Spleen (tissue), 13 donors: ENCODE data around the gene GPC2. TPM values are rescaled to one million over a fixed set of nuclear protein-coding genes. Genes with fewer than 3 reads are reported as not detected.
"Not testable (repeated sequence)": the region's sequence is repeated elsewhere in the genome, so short reads cannot be mapped to it uniquely, and the experiment has no call there.

Source experiments
- DNase-seq: peaks from one replicate; pipeline ENCODE4 v3.0.0-alpha.2; 2020
- H3K27ac ChIP-seq, 8 donors: fragments of 200-600 bp; sonication (generic) in 7 of 8; 1 replicate in 4 of 8; 2 replicates in 4 of 8; pipeline versions ENCODE4 v1.5.0 to v1.8.0; 2016 to 2021; ENCODE audit warnings: inconsistent platforms in 4 of 8, mild to moderate bottlenecking in 4 of 8, moderate library complexity in 1 of 8
- H3K27me3 ChIP-seq, 7 donors: fragments of 200-600 bp; sonication (generic) in 6 of 7; replicated peaks in 1 of 7; 1 replicate in 4 of 7; 2 replicates in 3 of 7; pipeline versions ENCODE4 v1.5.0 to v1.8.0; 2016 to 2021; ENCODE audit warnings: inconsistent platforms in 3 of 7, mild to moderate bottlenecking in 1 of 7
- H3K36me3 ChIP-seq, 6 donors: fragments of 200-600 bp; sonication (generic) in 5 of 6; 1 replicate in 4 of 6; 2 replicates in 2 of 6; pipeline versions ENCODE4 v1.5.0 to v1.8.0; 2016 to 2021; ENCODE audit warnings: inconsistent platforms in 2 of 6
- H3K4me1 ChIP-seq, 6 donors: fragments of 200-600 bp; sonication (generic) in 5 of 6; 1 replicate in 3 of 6; 2 replicates in 3 of 6; pipeline versions ENCODE4 v1.5.0 to v1.8.0; 2016 to 2021; ENCODE audit warnings: inconsistent platforms in 3 of 6
- H3K4me3 ChIP-seq, 8 donors: fragments of 200-600 bp; sonication (generic) in 7 of 8; 1 replicate in 4 of 8; 2 replicates in 4 of 8; pipeline versions ENCODE4 v1.5.0 to v1.8.0; 2016 to 2021; ENCODE audit warnings: inconsistent platforms in 4 of 8, mild to moderate bottlenecking in 4 of 8, moderate library complexity in 2 of 8
- H3K9me3 ChIP-seq, 8 donors: fragments of 200-600 bp; sonication (generic) in 7 of 8; 1 replicate in 4 of 8; 2 replicates in 4 of 8; pipeline versions ENCODE4 v1.5.0 to v1.8.0; 2016 to 2021; ENCODE audit warnings: inconsistent platforms in 4 of 8
- CTCF ChIP-seq, 11 experiments: fragments of 200-600 bp in 7 of 11; fragments of 450-650 bp in 4 of 11; sonication (generic) in 4 of 11; IDR thresholded peaks in 8 of 11; conservative IDR thresholded peaks in 3 of 11; 1 replicate in 7 of 11; 2 replicates in 4 of 11; pipeline versions ENCODE4 v1.4.0 to v1.8.0; 2016 to 2021; ENCODE audit warnings: antibody characterized with exemption in 11 of 11, inconsistent platforms in 4 of 11, mild to moderate bottlenecking in 1 of 11
- POLR2A ChIP-seq, 3 donors: fragments of 450-650 bp; IDR thresholded peaks; one replicate each; pipeline ENCODE4 v1.5.1; 2017; ENCODE audit warnings: antibody characterized with exemption in 3 of 3, mild to moderate bottlenecking in 1 of 3
- POLR2AphosphoS5 ChIP-seq, 3 donors: sonication (generic); formaldehyde crosslinking; IDR thresholded peaks; one replicate each; pipeline ENCODE4 v1.5.1; 2017; ENCODE audit warnings: antibody characterized with exemption in 3 of 3
- WGBS, 5 donors: extraction: QIAGEN DNeasy Blood & Tissue Kit in 3 of 5; methylation state at CpG; one replicate each; pipeline versions ENCODE4 v1.1.5 to v1.1.7; 2013 to 2018; 5-methylcytosine and 5-hydroxymethylcytosine counted together
- intact Hi-C: fragments of 100-400 bp; cut with DNase I; formaldehyde crosslinking; loops from one replicate; pipeline ENCODE4 v1.15.0; 2023; ENCODE audit warnings: low total_unique reads
- long read RNA-seq, 2 donors: transcript quantifications; one replicate each; lab custom pipeline, GENCODE V29; 2026
- polyA plus RNA-seq, 3 donors: library from polyadenylated mRNA; stranded (reverse); fragments of 200-250 nt; gene quantifications; one replicate each; pipeline ENCODE4 v1.2.1, GENCODE V29; 2013
- total RNA-seq, 7 donors: library from RNA; depleted of rRNA in 3 of 7; stranded (reverse); fragments of >200 nt in 3 of 7; fragmentation: NEBNext Ultra II Directional in 4 of 7; extraction: Animal tissue kit (Norgen Biotek cat#: 25700) in 4 of 7; gene quantifications; one replicate each; pipeline versions ENCODE4 v1.1.0 to v1.2.1, GENCODE V29; 2016 to 2021
- donor health status: healthy with polysubstance abuse.
- donor health status: DM: no; HTN: no; CAD: no; lungs with moderate emphysema.
- donor health status: DM: no; HTN: no; CAD: no.
- donor health status: Bipolar disorder and iron deficiency.
- donor health status: healthy.
- donor health status: DM: no; HTN: no; CAD: no.
- donor health status: DM: yes; HTN: yes; CAD: no.

The GPC2 gene
- total RNA-seq (1 to 10 TPM; 2.4 to 5.3 (median 4.5) TPM), polyA plus RNA-seq (1 to 10 TPM; 2.1 to 4.4 (median 4.2) TPM)
- long read RNA-seq, donor 1, result 0 reads
- long read RNA-seq, donor 2, partial matches to known transcripts, result 0 of 1 reads
- long read RNA-seq, donor 2, other reads (novel, unspliced or antisense), result 0 of 1 reads

DNA sequence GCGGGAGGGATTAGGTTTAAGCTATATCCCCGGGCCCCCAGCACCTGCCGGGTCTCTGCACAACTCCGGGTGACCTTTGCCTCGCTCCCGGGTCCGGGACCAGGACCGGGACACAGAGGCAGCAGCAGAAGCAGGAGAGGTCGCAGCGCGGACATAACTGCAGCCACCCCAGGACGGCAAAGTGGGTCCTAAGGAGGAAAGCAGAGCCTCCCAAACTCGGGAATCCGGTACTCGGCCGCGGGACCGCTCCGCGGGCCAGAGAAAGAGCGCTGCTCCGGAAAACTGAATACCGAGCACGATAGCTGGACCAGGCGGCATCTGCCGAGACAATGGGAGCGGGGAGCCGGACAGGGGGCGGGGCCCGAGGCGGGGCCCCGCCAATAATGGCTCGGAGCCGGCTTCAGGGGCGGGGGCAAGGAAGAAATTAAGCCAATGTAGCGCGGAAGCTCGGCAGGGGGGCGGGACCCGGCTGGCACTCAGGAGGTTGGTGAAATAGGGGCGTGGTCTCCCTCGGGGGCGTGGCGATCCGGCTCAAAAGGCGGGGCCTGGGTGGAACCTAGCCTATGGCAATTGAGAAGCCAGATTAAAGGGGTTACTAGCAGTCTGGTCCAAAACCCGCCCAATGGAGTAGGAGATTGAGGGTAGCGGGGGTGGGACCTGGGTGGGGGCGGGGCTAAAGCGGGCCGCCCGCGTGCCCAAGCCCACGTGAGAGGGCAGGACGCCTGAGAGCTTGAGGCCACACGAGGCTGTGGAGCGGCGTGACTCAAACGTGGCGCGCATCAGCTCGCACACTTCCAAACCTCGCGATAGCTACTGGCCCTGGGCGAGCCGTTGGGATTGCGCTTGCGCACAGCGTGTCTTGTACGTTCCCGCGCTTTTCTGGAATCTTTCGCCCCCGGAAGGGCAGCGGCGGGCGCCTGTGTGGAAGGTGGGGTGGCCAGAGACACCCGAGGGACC lies at the start of gene GPC2, which contains the start of gene STAG3:
Gene GPC2 (minus strand): TSS at position 337 of the 957 bp plus-strand sequence. CDS start 182 bp downstream, at position 155.
Gene STAG3 (plus strand): TSS at position 874 of the 957 bp plus-strand sequence. CDS start 2,639 bp downstream, outside the sequence.
- intact Hi-C loops, result no loop called here
- TF ChIP-seq CTCF (IDR thresholded peaks at IDR 0.05 in 8 of 11, conservative IDR thresholded peaks at IDR 0.05 in 3 of 11) (no peak), POLR2A (IDR thresholded peaks at IDR 0.05) (no peak), POLR2AphosphoS5 (IDR thresholded peaks at IDR 0.05) (peak in 1 of 3 donors; percentile 58)

DNA sequence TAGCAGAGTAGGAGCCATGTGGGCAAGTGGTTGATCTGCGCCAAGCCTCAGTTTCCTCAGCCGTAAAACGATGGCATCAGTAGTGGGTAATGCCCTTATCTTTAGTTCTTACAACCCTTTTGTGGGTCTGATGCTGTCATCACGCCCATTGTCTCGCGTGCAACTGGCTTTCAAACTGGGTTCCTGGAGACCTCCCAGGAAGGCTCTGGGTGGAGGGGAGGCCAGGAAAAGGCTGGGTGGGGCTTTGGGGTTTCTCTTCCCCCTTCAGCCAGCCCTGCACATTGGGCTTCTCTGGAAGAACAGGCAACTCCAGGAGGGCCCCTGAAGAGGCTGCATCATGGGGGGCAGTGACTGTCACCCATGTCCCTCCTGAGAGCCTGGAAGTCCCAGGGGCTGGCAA lies 47.7 kb upstream of the GPC2 start:
- intact Hi-C loops, result loop anchor here (10.0 kb wide), 1 partner anchor 90 kb away; no protein-coding TSS in a partner anchor
- Histone ChIP-seq H3K27ac (peak overlapping the region in 3 of 8 donors; percentile 1 to 33 (median 10)), H3K36me3 (peaks cover 0 to 81% (median 19%) of the 10 kb centered on the region in 6 donors), H3K4me1 (peaks cover 0 to 76% (median 14%) of the 10 kb centered on the region in 6 donors)
- H3K27me3 ChIP-seq, DNase-seq, H3K4me3 ChIP-seq, H3K9me3 ChIP-seq: not testable (repeated sequence)
- WGBS, 5 donors, result 81 to 86% (median 84%) methylated on average over 6 of the region's 6 CpGs

More for the DNA sequence above, at the start of gene GPC2, which contains the start of gene STAG3:
- peak within 1 kb of the TSS; percentile 41 to 71 (median 48) for H3K4me3 ChIP-seq
- H3K27ac ChIP-seq, result peak within 1 kb of the TSS in 6 of 8 donors; percentile 20 to 65 (median 44)
- peaks cover 0 to 40% (median 18%) of the 10 kb centered on the region in 6 donors for H3K4me1 ChIP-seq
- 5 to 8% (median 6%) methylated on average over 52 to 78 of the region's 78 CpGs for WGBS, 5 donors
- peaks cover 0 to 6% (median 0%) of the 10 kb centered on the region in 8 donors for H3K9me3 ChIP-seq
- peak; percentile 97 for DNase-seq
- peaks cover 0 to 16% (median 0%) of the 10 kb centered on the region in 7 donors for H3K27me3 ChIP-seq
- H3K36me3 ChIP-seq, result no peaks in the 10 kb centered on the region

DNA sequence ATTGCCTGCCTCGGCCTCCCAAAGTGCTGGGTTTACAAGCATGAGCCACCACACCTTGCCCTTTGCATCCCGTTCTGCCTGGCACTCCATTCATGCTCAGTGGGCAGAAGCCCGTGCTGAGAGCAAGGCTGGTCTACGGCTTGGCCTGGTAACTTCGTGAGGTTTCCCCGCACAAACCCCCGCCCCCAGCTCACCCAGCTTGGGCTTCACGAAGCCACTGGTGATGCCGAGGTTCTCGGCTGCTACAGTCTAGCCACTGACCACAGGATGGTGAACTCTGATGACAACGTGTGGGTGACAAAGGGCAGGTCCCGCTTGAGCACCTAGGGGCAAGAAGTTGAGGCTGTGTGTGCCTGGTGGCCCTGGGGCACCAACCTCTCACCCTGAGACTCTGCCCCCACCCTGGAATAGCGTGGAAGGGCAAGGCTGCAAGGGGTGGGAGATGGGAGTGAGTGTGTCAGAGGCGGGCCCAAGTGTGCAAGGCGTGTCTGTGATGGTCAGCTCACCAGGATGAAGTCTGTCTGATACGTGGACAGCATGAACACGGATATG lies 46.3 kb upstream of the GPC2 start:
- H3K9me3 ChIP-seq, H3K27me3 ChIP-seq: not testable (repeated sequence)
- Histone ChIP-seq H3K27ac (peak overlapping the region in 3 of 8 donors; percentile 96 to 100 (median 97)), H3K4me1 (peaks cover 0 to 79% (median 21%) of the 10 kb centered on the region in 6 donors), H3K36me3 (peaks cover 0 to 78% (median 19%) of the 10 kb centered on the region in 6 donors), H3K4me3 (peak overlapping the region in 1 of 8 donors; percentile 81)
- TF ChIP-seq POLR2AphosphoS5 (IDR thresholded peaks at IDR 0.05), result peak; percentile 28 to 70 (median 65)
- peak; percentile 79 for DNase-seq
- WGBS, 5 donors, result 84 to 91% (median 90%) methylated on average over 13 to 16 of the region's 17 CpGs
- intact Hi-C loops, result loop anchor here (10.0 kb wide), 1 partner anchor 89 kb away; no protein-coding TSS in a partner anchor

GRCh38 chr7:100222445-100223132 lies 45.4 kb upstream of the GPC2 start:
- peak in 2 of 3 donors; percentile 23 to 56 for TF ChIP-seq POLR2AphosphoS5 (IDR thresholded peaks at IDR 0.05)
- no peak for TF ChIP-seq POLR2A (IDR thresholded peaks at IDR 0.05)
- no peaks in the 10 kb centered on the region for H3K9me3 ChIP-seq
- 80 to 96% (median 93%) methylated on average over 13 of the region's 13 CpGs for WGBS, 5 donors
- H3K36me3 ChIP-seq, result peaks cover 0 to 74% (median 19%) of the 10 kb centered on the region in 6 donors
- peak overlapping the region in 7 of 8 donors; percentile 26 to 100 (median 93) for H3K27ac ChIP-seq
- H3K4me3 ChIP-seq, result peak overlapping the region in 4 of 8 donors; percentile 43 to 81 (median 55)
- peaks cover 0 to 78% (median 21%) of the 10 kb centered on the region in 6 donors for H3K4me1 ChIP-seq
- intact Hi-C loops, result loop anchor here (10.0 kb wide), 1 partner anchor 88 kb away; no protein-coding TSS in a partner anchor
- no peaks in the 10 kb centered on the region for H3K27me3 ChIP-seq
- no peak for DNase-seq
